ENCODE measurements around the gene EXD1.

EXD1 gene

GRCh38 chr15:41231422-41232226, 1.1 kb upstream of the EXD1 start:
- no peak for DNase-seq

- no peak for DNase-seq
Measured at GRCh38 chr15:41230345-41230649, 260 bp downstream of the EXD1 start.

- DNase-seq: no peak
Measured at GRCh38 chr15:41219381-41219780, 11.2 kb downstream of the EXD1 start.

DNA sequence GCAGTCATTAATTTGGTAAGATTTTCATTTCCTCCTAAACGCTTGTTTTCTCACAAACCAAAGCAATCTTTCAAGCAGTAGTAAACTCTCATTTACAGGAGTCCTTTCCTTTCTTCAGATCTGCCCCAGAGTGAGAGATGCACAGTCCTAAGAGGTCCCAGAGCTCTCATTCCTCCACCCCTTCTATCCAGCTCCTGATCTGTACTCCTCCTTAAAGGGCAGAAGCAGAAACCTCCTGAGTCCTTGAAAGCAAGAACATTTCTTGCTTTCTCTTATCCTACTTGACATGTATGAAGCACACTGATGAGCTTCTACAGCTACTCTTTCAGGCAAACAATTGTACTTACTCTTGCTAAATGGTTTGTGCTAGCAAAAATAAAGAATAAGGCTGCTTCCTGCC, 11.7 kb downstream of the EXD1 start:
- DNase-seq: no peak

- DNase-seq: no peak
Measured at GRCh38 chr15:41215708-41216107, 14.8 kb downstream of the EXD1 start.

DNA sequence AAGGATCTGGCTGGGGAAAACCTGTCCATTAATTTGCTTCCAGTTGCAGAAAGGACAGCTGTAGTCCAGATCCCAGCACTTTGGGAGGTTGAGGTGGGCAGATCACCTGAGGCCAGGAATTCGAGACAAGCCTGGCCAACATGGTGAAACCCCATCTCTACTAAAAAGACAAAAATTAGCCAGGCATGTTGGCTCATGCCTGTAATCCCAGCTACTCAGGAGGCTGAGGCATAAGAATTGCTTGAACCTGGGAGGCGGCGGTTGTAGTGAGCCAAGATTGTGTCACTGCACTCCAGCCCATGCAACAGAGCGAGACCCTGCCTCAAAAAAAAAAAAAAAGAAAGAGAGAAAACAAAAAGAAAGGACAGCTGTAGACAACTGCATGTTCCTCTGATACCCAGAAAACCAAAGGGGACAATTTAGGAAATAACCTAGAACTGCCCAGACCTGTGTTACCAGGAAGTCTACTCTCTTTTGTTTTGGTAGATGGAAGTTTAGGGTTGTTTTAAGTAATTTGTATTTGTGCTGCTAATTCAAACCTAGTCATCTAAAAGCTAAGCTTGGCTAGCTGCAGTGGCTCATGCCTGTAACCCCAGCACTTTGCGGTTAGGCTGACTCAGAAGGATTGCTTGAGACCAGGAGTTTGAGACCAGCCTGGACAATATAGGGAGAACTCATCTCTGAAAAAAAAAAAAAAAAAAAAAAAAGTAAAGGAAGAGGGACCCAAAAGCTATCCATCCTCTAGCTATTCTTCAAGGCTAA, 22.7 kb downstream of the EXD1 start:
- DNase-seq: no peak

DNA sequence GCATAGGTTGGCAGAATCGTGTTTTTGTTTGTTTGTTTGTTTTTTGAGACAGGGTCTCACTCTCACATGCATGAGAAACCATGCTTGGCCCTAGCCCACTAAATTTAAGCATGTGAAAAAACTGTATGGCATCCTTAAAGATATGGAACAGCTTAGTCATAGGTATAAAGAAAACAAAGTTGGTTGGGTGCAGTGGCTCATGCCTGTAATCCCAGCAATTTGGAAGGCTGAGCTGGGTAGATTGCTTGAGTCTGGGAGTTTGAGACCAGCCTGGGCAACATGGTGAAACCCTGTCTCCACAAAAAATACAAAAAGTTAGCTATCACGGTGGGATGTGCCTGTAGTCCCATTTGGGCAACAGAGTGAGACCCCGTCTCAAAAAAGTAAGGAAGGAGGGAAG, 25.2 kb downstream of the EXD1 start:
- no peak for DNase-seq

- no peak for DNase-seq
Measured at GRCh38 chr15:41203395-41203794, 27.2 kb downstream of the EXD1 start.

GRCh38 chr15:41199470-41199869, 31.1 kb downstream of the EXD1 start:
- no peak for DNase-seq

- no peak for DNase-seq
Measured at GRCh38 chr15:41194444-41194843, 36.1 kb downstream of the EXD1 start.

DNA sequence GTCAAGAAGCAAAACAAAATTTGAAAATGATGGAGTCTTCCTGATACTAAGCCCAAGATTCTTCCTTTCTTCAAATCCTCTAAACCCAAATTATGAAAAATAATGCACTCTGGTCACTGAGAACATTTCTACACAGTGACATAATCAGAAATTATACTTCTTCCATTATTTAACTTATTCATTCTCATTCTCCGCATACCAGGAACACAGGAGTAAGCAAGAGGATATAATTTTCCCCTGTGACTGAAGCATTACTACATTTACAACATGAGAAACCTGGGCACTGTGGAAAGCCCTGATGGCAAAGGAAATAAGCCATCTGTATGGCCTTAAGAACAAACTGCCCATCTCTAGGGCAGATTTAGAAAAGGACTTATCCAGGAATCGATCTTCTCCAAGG, 47.0 kb downstream of the EXD1 start:
- DNase-seq: no peak

DNA sequence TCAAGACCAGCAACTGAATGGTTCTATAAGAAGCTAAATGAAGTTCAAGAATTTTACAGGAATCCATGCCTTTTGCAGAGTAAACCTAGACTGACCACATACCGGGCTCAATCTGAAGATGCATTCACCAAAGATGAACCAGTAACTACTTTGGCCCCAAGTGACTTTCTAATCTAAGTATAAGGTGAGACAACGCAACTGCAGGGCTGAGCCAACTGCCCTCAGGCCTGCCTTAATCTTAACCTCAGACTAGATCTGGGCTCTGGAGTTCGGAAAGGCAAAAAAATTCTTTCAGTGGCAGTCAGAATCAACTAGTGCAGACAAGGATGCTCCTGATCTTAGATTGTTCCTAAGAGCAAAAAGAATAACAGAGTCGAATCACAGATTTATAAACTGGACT, 48.3 kb downstream of the EXD1 start:
- no peak for DNase-seq

- no peak for DNase-seq
Measured at GRCh38 chr15:41180206-41180789, 50.3 kb downstream of the EXD1 start.

GRCh38 chr15:41169781-41170180, 60.8 kb downstream of the EXD1 start:
- DNase-seq: no peak

DNA sequence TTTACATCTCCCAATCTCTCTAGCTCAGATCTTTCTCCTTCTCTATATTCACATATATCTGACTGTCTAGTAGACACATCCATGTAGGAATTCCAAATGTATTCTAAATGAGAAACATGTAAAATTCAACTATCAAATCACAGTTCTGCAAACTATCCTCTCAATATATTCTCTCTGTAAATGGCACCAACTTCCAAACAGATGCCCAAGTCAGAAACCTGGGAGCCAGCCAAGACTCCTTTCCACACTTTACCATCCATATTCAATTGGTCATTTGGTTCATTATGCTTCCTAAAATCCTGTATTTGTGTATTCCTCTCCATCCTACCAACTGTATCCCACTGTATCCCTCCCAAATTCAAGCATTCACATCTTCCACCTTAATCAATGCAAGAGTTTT, 61.5 kb downstream of the EXD1 start:
- no peak for DNase-seq

GRCh38 chr15:41161736-41162135, 68.8 kb downstream of the EXD1 start:
- no peak for DNase-seq

DNA sequence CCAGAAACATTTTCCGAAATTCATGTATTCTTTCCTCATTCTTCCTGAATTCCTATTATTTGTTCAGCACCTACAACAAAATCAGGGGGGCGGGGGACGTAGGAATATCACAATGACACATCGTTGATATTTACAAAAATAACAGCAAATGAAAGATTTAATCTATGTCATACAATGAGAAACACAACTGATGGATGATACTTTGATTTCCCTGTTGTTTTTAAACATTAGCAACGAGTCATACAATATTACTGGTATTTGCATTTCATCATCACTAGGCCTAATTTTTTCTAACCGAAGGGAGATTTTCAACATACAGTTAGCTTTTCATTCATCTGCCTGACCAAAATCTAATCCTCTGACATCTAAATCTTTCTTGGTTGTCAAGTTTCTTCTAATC, 69.2 kb downstream of the EXD1 start:
- DNase-seq: no peak

GRCh38 chr15:41160639-41161315, 69.8 kb downstream of the EXD1 start:
- no peak for DNase-seq

GRCh38 chr15:41154412-41154811, 76.1 kb downstream of the EXD1 start:
- DNase-seq: no peak

DNA sequence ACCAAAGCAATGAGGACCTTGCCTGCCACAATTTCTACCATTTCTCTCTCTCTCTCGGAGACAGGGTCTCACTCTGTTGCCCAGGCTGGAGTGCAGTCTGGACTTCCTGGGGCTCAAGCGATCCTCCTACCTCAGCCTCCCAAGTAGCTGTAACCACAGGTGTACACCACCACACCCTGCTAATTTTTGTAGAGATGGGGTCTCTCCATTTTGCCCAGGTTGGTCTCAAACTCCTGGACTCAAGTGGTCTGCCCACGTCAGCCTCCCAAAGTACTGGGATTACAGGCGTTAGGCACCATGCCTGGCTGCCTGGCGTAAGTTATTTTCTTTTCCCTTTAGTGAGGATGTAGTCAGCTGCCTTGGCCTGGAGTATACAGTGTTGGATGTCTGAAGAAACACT, 76.8 kb downstream of the EXD1 start:
- no peak for DNase-seq

DNA sequence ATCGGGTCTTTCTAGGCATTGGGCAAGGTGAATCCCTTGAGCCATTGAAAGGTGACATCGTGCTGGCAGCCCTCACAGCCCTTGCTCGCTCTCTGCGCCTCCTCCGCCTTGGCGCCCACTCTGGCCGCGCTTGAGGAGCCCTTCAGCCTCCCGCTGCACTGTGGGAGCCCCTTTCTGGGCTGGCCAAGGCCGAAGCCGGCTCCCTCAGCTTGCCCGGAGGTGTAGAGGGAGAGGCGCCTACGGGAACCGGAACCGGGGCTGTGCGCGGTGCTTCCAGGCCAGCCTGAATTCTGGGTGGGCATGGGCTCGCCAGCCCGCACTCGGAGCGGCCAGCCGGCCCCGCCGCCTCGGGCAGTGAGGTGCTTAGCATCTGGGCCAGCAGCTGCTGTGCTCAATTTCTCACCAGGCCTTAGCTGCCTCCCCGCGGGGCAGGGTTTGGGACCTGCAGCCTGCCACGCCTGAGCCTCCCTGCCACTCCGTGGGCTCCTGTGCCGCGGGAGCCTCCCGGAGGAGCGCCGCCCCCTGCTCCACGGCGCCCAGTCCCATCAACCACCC, 79.0 kb downstream of the EXD1 start:
- DNase-seq: no peak

GRCh38 chr15:41150279-41150678, 80.3 kb downstream of the EXD1 start:
- DNase-seq: no peak

DNA sequence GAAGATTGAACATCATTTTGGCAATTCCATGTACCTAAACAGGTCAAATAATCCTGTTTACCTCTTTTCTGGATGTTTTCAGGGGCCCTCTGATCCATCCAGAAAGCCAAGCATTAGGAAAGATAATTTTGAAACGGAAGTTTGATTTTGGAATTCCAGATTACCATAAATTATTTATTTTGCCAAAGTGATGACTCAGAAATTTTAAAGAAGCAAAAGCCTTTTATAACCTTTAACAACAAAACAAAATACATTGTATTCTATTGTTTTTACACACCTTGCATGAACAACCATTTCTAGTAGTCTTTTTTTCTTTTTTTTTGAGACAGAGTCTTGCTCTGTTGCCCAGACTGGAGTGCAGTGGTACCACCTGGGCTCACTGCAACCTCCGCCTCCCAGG, 82.5 kb downstream of the EXD1 start:
- DNase-seq: no peak

All from SHP77 treated with DMSO at 0.1 percent for 48 hours (cell line).